Testis (tissue), 2 donors: ENCODE measurements around the gene RNF223.

ENCODE experiments used
- POLR2A ChIP-seq: fragments of 450-650 bp; IDR thresholded peaks from one replicate; pipeline ENCODE4 v1.6.1; 2017; ENCODE audit warnings: antibody characterized with exemption, mild to moderate bottlenecking, moderate library complexity
- TF ChIP-seq, protein P1 (sequence below), 3 experiments: fragments of 450-650 bp in 2 of 3; fragments of 200-600 bp in 1 of 3; sonication (generic) in 1 of 3; IDR thresholded peaks; one replicate each; pipeline ENCODE4 v1.5.1; 2016 to 2019; ENCODE audit warnings: antibody characterized with exemption in 3 of 3, mild to moderate bottlenecking in 2 of 3, moderate library complexity in 1 of 3

DNA sequence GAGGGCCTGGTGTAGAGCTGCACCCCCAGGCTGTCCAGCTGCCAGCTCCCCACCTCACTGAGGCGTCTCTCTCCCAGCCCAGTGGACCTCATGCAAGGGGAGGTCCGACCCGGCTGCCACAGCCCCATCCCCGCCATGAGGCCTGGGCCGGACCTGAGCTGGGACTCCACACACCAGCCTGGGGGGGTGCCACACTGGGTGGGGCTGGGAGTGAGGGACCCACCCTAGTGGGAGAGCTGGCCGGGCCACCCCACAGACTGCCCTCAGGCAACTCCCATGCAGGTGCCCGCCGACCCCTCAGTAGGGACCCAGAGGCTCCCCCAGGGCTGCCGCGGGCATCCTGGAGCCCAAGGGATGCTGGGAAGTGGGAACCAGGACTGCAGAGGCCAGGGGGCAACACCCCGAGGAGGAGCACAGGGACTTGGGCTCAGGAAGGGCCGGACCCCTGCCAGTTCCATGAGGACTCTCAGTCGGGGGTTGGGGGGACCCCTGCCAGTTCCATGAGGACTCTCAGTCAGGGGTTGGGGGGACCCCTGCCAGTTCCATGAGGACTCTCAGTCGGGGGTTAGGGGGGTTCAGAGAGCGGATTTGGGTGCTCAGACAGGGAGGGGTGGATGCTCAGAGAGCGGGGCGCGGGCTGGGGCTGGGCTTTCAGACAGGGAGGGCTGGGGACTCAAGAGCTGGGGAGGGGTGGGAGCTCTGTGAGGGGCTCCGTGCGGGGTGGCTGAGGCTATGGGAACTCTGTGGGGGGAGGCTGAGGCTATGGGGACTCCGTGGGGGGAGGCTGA lies 1.2 kb upstream of the RNF223 start:
- TF ChIP-seq, protein P1, sequence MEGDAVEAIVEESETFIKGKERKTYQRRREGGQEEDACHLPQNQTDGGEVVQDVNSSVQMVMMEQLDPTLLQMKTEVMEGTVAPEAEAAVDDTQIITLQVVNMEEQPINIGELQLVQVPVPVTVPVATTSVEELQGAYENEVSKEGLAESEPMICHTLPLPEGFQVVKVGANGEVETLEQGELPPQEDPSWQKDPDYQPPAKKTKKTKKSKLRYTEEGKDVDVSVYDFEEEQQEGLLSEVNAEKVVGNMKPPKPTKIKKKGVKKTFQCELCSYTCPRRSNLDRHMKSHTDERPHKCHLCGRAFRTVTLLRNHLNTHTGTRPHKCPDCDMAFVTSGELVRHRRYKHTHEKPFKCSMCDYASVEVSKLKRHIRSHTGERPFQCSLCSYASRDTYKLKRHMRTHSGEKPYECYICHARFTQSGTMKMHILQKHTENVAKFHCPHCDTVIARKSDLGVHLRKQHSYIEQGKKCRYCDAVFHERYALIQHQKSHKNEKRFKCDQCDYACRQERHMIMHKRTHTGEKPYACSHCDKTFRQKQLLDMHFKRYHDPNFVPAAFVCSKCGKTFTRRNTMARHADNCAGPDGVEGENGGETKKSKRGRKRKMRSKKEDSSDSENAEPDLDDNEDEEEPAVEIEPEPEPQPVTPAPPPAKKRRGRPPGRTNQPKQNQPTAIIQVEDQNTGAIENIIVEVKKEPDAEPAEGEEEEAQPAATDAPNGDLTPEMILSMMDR (IDR thresholded peaks at IDR 0.05) = no peak
- no peak for TF ChIP-seq POLR2A
